IPS-15b (cell line): ENCODE measurements around the gene AKAP1.

ENCODE experiments used
- H3K27me3 ChIP-seq: one replicate; pipeline ENCODE4 v1.6.1; 2013; ENCODE audit warnings: low read length; ENCODE audit not compliant: control insufficient read depth, insufficient read depth
- H3K36me3 ChIP-seq: one replicate; pipeline ENCODE4 v1.6.1; 2013; ENCODE audit warnings: low read length; ENCODE audit not compliant: control insufficient read depth, insufficient read depth
- H3K4me1 ChIP-seq: one replicate; pipeline ENCODE4 v1.6.1; 2013; ENCODE audit warnings: mild to moderate bottlenecking, low read length; ENCODE audit not compliant: control insufficient read depth, insufficient read depth
- H3K4me3 ChIP-seq: one replicate; pipeline ENCODE4 v1.5.1; 2013; ENCODE audit warnings: low read depth, low read length
- H3K9ac ChIP-seq: one replicate; pipeline ENCODE4 v1.6.1; 2013; ENCODE audit warnings: low read depth, mild to moderate bottlenecking, low read length
- H3K9me3 ChIP-seq: one replicate; pipeline ENCODE4 v1.6.1; 2013; ENCODE audit warnings: mild to moderate bottlenecking, low read length; ENCODE audit not compliant: control insufficient read depth, insufficient read depth

The AKAP1 gene

DNA sequence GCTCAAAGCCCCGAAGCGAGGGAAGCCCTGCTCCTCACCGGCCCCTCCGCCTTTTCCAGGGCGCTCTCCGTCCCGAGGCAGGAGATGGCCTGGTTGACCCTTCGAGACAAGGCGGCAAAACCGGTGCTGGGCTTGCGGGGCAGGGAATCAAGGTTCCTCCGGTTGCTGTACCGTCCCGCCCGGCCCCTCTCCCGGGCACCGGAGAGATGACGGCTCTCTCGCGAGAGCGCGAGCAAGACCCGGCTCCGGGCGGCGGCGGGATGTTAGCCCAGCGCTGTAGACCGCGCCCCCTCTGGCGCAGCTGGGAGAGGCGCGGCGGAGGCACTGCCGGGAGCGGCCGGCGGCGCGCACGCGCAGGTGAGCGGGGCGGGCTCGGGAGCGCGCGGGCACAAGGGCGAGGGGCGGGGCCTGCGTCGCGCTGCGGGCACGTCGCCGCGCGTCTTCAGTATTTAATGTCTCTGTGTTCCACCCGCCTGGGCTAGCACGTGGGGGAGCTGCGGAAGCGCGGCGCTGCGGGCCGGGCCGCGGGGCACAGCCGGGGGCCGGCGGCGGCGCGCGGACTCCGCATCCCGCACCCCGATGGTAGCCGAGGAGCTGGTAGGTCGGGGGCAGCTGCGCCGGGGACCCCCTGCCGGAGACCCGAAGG, at the start of gene AKAP1:
Gene AKAP1, plus strand, starts transcription at position 445 of the 646 bp plus-strand sequence. CDS start 20,219 bp downstream, outside the sequence.
- peaks cover 17% of the 10 kb centered on the region for H3K4me1 ChIP-seq

GRCh38 chr17:57035971-57036481, 49.0 kb upstream of the AKAP1 start:
- no peaks in the 10 kb centered on the region for H3K9me3 ChIP-seq
- H3K4me3 ChIP-seq: no peak overlapping the region
- no peak overlapping the region for H3K9ac ChIP-seq
- no peaks in the 10 kb centered on the region for H3K36me3 ChIP-seq
- H3K27me3 ChIP-seq: no peaks in the 10 kb centered on the region
- no peaks in the 10 kb centered on the region for H3K4me1 ChIP-seq

More for the DNA sequence above, at the start of gene AKAP1:
- peak within 1 kb of the TSS; percentile 99 for H3K9ac ChIP-seq
- H3K36me3 ChIP-seq: no peaks in the 10 kb centered on the region
- H3K4me3 ChIP-seq: peak within 1 kb of the TSS; percentile 99
- H3K27me3 ChIP-seq: no peaks in the 10 kb centered on the region
- H3K9me3 ChIP-seq: no peaks in the 10 kb centered on the region

GRCh38 chr17:57037411-57037810, 47.6 kb upstream of the AKAP1 start:
- Histone ChIP-seq H3K4me1 (peaks cover 2% of the 10 kb centered on the region), H3K9me3 (no peaks in the 10 kb centered on the region), H3K9ac (no peak overlapping the region), H3K36me3 (no peaks in the 10 kb centered on the region), H3K27me3 (no peaks in the 10 kb centered on the region), H3K4me3 (no peak overlapping the region)

- H3K9me3 ChIP-seq: no peaks in the 10 kb centered on the region
- no peak overlapping the region for H3K9ac ChIP-seq
- peaks cover 2% of the 10 kb centered on the region for H3K4me1 ChIP-seq
- no peaks in the 10 kb centered on the region for H3K27me3 ChIP-seq
- no peak overlapping the region for H3K4me3 ChIP-seq
- H3K36me3 ChIP-seq: no peaks in the 10 kb centered on the region
Measured at GRCh38 chr17:57038486-57038885, 46.6 kb upstream of the AKAP1 start.

GRCh38 chr17:57040571-57040970, 44.5 kb upstream of the AKAP1 start:
- no peaks in the 10 kb centered on the region for H3K9me3 ChIP-seq
- no peaks in the 10 kb centered on the region for H3K27me3 ChIP-seq
- H3K36me3 ChIP-seq: no peaks in the 10 kb centered on the region
- no peak overlapping the region for H3K4me3 ChIP-seq
- H3K9ac ChIP-seq: no peak overlapping the region
- H3K4me1 ChIP-seq: peaks cover 2% of the 10 kb centered on the region

DNA sequence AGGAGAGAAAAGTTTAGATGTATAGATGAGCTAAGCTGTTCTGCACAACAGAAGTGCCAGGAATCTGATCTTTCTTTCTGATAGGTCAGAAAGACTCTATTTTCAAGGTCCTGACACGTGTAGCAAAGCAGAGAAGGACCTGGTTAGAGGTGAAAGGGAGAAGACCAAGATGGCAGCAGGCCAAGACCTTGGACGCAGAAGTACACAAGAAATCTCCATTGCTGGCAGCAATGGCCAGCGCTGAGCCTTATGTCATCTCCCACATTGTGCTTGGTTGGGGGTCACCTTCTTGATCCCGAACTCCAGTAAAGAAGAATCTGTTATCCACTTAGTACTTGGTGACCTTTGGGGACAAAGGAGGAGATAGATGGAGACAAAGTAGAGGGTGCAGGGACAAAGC, 41.8 kb upstream of the AKAP1 start:
- no peaks in the 10 kb centered on the region for H3K9me3 ChIP-seq
- peaks cover 2% of the 10 kb centered on the region for H3K4me1 ChIP-seq
- no peak overlapping the region for H3K9ac ChIP-seq
- no peaks in the 10 kb centered on the region for H3K36me3 ChIP-seq
- H3K27me3 ChIP-seq: no peaks in the 10 kb centered on the region
- H3K4me3 ChIP-seq: no peak overlapping the region

DNA sequence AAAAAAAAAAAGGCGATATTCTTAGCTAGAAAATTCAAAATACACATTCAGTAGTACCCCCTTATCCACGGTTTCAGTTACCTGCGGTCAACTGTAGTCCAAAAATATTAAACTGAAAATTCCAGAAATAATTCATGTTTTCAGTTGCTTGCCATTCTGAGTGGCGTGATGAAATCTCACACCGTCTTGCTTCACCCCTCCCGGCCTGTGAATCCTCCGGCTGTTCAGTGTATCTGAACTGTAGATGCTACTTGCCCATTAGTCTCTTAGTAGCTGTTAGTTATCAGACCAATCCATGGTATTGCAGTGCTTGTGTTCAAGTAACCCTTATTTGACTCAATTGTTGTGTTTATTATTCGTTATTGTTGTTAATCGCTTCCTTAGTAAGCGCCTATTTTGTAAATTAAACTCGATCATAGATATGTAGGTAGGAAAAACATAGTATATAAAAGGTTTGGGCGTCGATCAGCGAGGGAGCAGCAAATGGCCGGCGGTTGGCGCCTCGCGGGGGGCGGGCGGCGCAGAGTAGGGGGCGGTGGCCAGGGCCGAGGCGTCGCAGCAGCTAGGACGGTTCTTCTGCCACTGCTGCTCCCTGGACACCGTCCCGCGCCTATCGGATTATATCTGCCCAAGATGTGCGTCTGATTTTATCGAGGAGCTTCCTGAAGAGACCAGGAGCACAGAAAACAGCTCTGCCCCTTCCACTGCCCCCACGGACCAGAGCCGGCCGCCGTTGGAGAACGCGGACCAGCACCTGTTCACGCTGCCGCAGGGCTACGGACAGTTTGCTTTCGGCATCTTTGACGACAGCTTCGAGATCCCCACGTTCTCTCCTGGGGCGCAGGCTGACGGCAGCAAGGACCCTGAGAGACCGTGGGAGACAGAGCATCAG, 39.8 kb upstream of the AKAP1 start:
- peaks cover 2% of the 10 kb centered on the region for H3K4me1 ChIP-seq
- H3K36me3 ChIP-seq: no peaks in the 10 kb centered on the region
- H3K4me3 ChIP-seq: no peak overlapping the region
- H3K9me3 ChIP-seq: no peaks in the 10 kb centered on the region
- no peak overlapping the region for H3K9ac ChIP-seq
- H3K27me3 ChIP-seq: no peaks in the 10 kb centered on the region

DNA sequence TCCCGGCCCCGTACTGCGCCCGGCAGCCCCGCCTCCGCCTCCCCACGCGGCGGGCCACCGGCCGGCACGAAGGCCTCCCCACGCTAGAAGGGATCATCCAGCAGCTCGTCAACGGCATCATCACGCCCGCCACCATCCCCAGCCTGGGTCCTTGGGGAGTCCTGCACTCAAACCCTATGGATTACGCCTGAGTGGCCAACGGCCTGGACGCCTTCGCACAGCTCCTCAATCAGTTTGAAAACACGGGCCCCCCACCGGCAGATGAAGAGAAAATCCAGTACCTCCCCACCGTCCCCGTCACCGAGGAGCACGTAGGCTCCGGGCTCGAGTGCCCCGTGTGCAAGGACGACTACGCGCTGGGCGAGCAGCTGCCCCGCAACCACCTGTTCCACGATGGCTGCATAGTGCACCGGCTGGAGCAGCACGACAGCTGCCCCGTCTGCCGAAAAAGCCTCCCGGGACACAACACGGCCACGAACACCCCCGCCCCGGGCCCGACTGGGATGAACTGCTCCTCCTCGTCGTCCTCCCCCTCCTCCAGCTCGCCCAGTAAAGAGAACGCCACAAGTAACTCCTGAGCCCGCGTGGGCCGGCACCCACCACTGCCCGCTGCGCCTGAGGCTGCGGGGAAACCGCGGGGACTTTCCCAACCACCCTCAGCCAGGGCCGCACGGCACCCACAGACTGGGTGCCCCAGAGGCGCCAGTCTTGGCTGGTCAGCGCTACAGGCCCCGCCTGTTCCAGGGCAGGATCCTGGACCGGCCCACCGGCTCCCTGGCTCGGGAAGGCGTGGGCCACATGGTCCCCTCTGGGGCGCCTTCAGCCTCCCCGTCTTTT, 39.0 kb upstream of the AKAP1 start:
- Histone ChIP-seq H3K4me1 (peaks cover 2% of the 10 kb centered on the region), H3K9ac (no peak overlapping the region)

GRCh38 chr17:57046749-57047148, 38.3 kb upstream of the AKAP1 start:
- H3K4me3 ChIP-seq: no peak overlapping the region
- H3K9ac ChIP-seq: no peak overlapping the region
- H3K4me1 ChIP-seq: peaks cover 2% of the 10 kb centered on the region
- no peaks in the 10 kb centered on the region for H3K36me3 ChIP-seq
- no peaks in the 10 kb centered on the region for H3K27me3 ChIP-seq
- H3K9me3 ChIP-seq: no peaks in the 10 kb centered on the region

More for the DNA sequence above, 39.0 kb upstream of the AKAP1 start:
- no peak overlapping the region for H3K4me3 ChIP-seq
- no peaks in the 10 kb centered on the region for H3K9me3 ChIP-seq
- H3K36me3 ChIP-seq: no peaks in the 10 kb centered on the region
- H3K27me3 ChIP-seq: no peaks in the 10 kb centered on the region

DNA sequence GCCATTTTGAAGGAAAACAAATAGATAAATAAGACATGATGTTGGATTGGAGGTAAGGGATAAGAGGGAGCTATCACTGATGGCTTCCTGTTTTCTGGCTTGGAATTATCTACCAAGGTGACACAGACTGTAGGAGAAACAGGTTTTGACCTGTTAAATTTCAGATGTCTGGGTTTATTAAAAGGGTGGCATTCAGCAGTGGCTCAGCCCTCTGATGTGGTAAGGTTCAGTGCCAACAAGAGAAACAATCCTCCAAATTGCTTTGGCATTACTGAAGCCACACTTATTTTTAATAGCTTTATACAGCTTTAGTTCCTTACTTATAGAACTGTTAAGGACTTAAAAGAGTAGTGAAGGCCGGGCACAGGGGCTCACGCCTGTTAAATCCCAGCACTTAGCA, 37.0 kb upstream of the AKAP1 start:
- H3K4me3 ChIP-seq: no peak overlapping the region
- H3K27me3 ChIP-seq: no peaks in the 10 kb centered on the region
- no peaks in the 10 kb centered on the region for H3K4me1 ChIP-seq
- H3K36me3 ChIP-seq: no peaks in the 10 kb centered on the region
- H3K9me3 ChIP-seq: no peaks in the 10 kb centered on the region
- H3K9ac ChIP-seq: no peak overlapping the region

DNA sequence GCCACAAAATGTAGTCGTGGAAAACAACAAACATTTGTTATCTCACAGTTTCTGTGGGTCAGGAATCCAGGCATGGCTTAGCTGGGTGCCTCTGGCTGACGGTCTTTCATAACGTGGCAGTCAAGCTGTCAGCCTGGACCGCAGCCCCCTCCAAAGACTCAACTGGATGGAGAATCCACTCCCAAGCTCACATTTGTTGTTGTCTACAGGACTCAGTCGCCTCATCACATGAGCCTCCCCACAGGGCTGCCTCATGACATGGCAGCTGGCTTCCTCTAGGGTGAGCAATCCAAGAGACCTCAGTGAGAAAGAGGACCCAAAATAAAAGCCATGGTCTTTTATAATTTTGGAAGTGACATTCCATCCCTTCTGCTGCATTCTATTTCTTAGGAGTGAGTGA, 34.7 kb upstream of the AKAP1 start:
- no peaks in the 10 kb centered on the region for H3K36me3 ChIP-seq
- H3K9me3 ChIP-seq: no peaks in the 10 kb centered on the region
- H3K4me3 ChIP-seq: no peak overlapping the region

More for the DNA sequence above, 34.7 kb upstream of the AKAP1 start:
- H3K4me1 ChIP-seq: peaks cover 6% of the 10 kb centered on the region
- H3K9ac ChIP-seq: no peak overlapping the region
- H3K27me3 ChIP-seq: no peaks in the 10 kb centered on the region
